Astrocyte of the spinal cord (primary cell): Measurements from ENCODE around the gene CD164L2.
"Not testable (repeated sequence)": the region's sequence is repeated elsewhere in the genome, so short reads cannot be mapped to it uniquely, and the experiment has no call there.

Experiments
- DNase-seq: peaks from one replicate; pipeline ENCODE4 v3.0.0; 2011; ENCODE audit warnings: low read depth, low spot score
- H3K4me3 ChIP-seq: 2 replicates; pipeline ENCODE4 v1.5.1; 2011; ENCODE audit warnings: low read depth, mild to moderate bottlenecking, low read length, moderate library complexity
- CTCF ChIP-seq: IDR thresholded peaks from 2 replicates; pipeline ENCODE4 v1.5.1; 2012; ENCODE audit warnings: low read depth, mild to moderate bottlenecking, low read length, inconsistent platforms
- in situ Hi-C: cut with HindIII; loops from 2 replicates; pipeline ENCODE4 v1.10.0; 2017; ENCODE audit warnings: low sequenced_read_pairs

CD164L2 gene

GRCh38 chr1:27383039-27383605 is at the start of gene CD164L2:
Gene CD164L2 (minus strand): TSS chr1:27383333. CDS start chr1:27383239, 94 bp downstream.
- in situ Hi-C loops = no loop called here
- no peak for TF ChIP-seq CTCF
- H3K4me3 ChIP-seq = no peak within 1 kb of the TSS
- DNase-seq = no peak

- DNase-seq, H3K4me3 ChIP-seq, in situ Hi-C loops: not testable (repeated sequence)
Observed at GRCh38 chr1:27432725-27433124, 49.6 kb upstream of the CD164L2 start.

GRCh38 chr1:27431601-27431940 is 48.4 kb upstream of the CD164L2 start:
- H3K4me3 ChIP-seq = no peak overlapping the region
- in situ Hi-C loops = no loop called here
- no peak for TF ChIP-seq CTCF
- no peak for DNase-seq

GRCh38 chr1:27430903-27431600 is 47.9 kb upstream of the CD164L2 start:
- H3K4me3 ChIP-seq = no peak overlapping the region
- DNase-seq = peak; percentile 24
- peak; percentile 5 for TF ChIP-seq CTCF
- in situ Hi-C loops = no loop called here

- in situ Hi-C loops = no loop called here
- no peak for TF ChIP-seq CTCF
- no peak overlapping the region for H3K4me3 ChIP-seq
- no peak for DNase-seq
Observed at GRCh38 chr1:27429029-27429425, 45.9 kb upstream of the CD164L2 start.

GRCh38 chr1:27428316-27429028 is 45.3 kb upstream of the CD164L2 start:
- no peak overlapping the region for H3K4me3 ChIP-seq
- no peak for DNase-seq
- TF ChIP-seq CTCF = no peak
- in situ Hi-C loops = no loop called here

GRCh38 chr1:27427816-27428315 is 44.7 kb upstream of the CD164L2 start:
- no peak for TF ChIP-seq CTCF

More at GRCh38 chr1:27427816-27428315, 44.7 kb upstream of the CD164L2 start:
- in situ Hi-C loops = no loop called here
- no peak for DNase-seq
- H3K4me3 ChIP-seq = no peak overlapping the region
